Activated naive CD4-positive, alpha-beta T cell treated with anti-CD3 and anti-CD28 coated beads, Interleukin-2, amount 10 ng/mL, durations not matched to agents 7 days and 5 days (primary cell): Measurements from ENCODE around the gene ZNF467.
A peak's percentile ranks its signal among the peaks of the same experiment; 100 is the strongest.

Experiments used
- CTCF ChIA-PET: fragments of 350-600 bp; sonication (Branson Sonifier 250); formaldehyde crosslinking; loops from one replicate; lab custom pipeline; 2021; ENCODE audit warnings: antibody characterized with exemption; lab: Charles Lee
- DNase-seq: peaks from one replicate; pipeline ENCODE4 v3.0.0-alpha.2; 2020
- H3K27ac Mint-ChIP-seq: one replicate; pipeline ENCODE4 v1.8.0; 2021; ENCODE audit warnings: mild to moderate bottlenecking, moderate library complexity, mixed read lengths
- H3K27me3 Mint-ChIP-seq: one replicate; pipeline ENCODE4 v1.8.0; 2021; ENCODE audit warnings: mild to moderate bottlenecking, mixed read lengths
- H3K36me3 Mint-ChIP-seq: one replicate; pipeline ENCODE4 v1.8.0; 2021; ENCODE audit warnings: mixed read lengths
- H3K4me1 Mint-ChIP-seq: one replicate; pipeline ENCODE4 v1.8.0; 2021; ENCODE audit warnings: mixed read lengths
- H3K4me3 Mint-ChIP-seq: one replicate; pipeline ENCODE4 v1.8.0; 2021; ENCODE audit warnings: mild to moderate bottlenecking, moderate library complexity, mixed read lengths
- H3K9me3 Mint-ChIP-seq: one replicate; pipeline ENCODE4 v1.8.0; 2021; ENCODE audit warnings: mixed read lengths

ZNF467 gene

GRCh38 chr7:149715476-149715875 is 57.9 kb downstream of the ZNF467 start:
- Mint-ChIP-seq H3K27ac (peak overlapping the region; percentile 72), H3K27me3 (peaks cover 22% of the 10 kb centered on the region), H3K4me3 (peak overlapping the region; percentile 75), H3K4me1 (peaks cover 22% of the 10 kb centered on the region), H3K9me3 (peaks cover 19% of the 10 kb centered on the region), H3K36me3 (peaks cover 11% of the 10 kb centered on the region)
- CTCF ChIA-PET = interaction anchor here (2.1 kb wide), 1 partner anchor 27 kb away, joined by 6 read pairs; no protein-coding TSS in a partner anchor
- no peak for DNase-seq

GRCh38 chr7:149714910-149715471 is 58.4 kb downstream of the ZNF467 start:
- DNase-seq = no peak
- Mint-ChIP-seq H3K4me1 (peaks cover 22% of the 10 kb centered on the region), H3K27me3 (peaks cover 22% of the 10 kb centered on the region), H3K4me3 (peak overlapping the region; percentile 75), H3K36me3 (peaks cover 11% of the 10 kb centered on the region), H3K27ac (peak overlapping the region; percentile 72), H3K9me3 (peaks cover 21% of the 10 kb centered on the region)
- CTCF ChIA-PET = interaction anchor here (2.1 kb wide), 1 partner anchor 27 kb away, joined by 6 read pairs; no protein-coding TSS in a partner anchor
